Liver (tissue), 9 donors: ENCODE data around the gene NOG. TPM values are rescaled to one million over a fixed set of nuclear protein-coding genes. Genes with fewer than 3 reads are reported as not detected.

ENCODE experiments used
- DNase-seq: peaks from one replicate; pipeline ENCODE4 v3.0.0-alpha.2; 2017; ENCODE audit warnings: low spot score
- H3K27ac ChIP-seq, 2 donors: one replicate each; pipeline ENCODE4 v1.7.0; 2013; ENCODE audit warnings: inconsistent platforms in 2 of 2, low read length in 2 of 2, control low read depth in 1 of 2, low read depth in 1 of 2, mild to moderate bottlenecking in 1 of 2
- H3K27me3 ChIP-seq, 4 donors: one replicate each; pipeline versions ENCODE4 v1.6.1 to v1.7.0; 2013; ENCODE audit warnings: low read length in 3 of 4, inconsistent platforms in 1 of 4, mild to moderate bottlenecking in 1 of 4, moderate library complexity in 1 of 4; ENCODE audit not compliant: control insufficient read depth in 4 of 4, insufficient read depth in 4 of 4
- H3K36me3 ChIP-seq, 4 donors: one replicate each; pipeline versions ENCODE4 v1.6.1 to v1.7.0; 2013; ENCODE audit warnings: low read length in 3 of 4, mild to moderate bottlenecking in 3 of 4, low read depth in 1 of 4, moderate library complexity in 1 of 4; ENCODE audit not compliant: control insufficient read depth in 4 of 4, insufficient read depth in 3 of 4
- H3K4me1 ChIP-seq, 4 donors: one replicate each; pipeline versions ENCODE4 v1.6.1 to v1.7.0; 2013; ENCODE audit warnings: low read length in 3 of 4, mild to moderate bottlenecking in 3 of 4, moderate library complexity in 1 of 4; ENCODE audit not compliant: control insufficient read depth in 4 of 4, insufficient read depth in 4 of 4
- H3K4me3 ChIP-seq, 3 donors: one replicate each; pipeline versions ENCODE4 v1.6.1 to v1.7.0; 2013; ENCODE audit warnings: low read length in 3 of 3, control low read depth in 1 of 3, low read depth in 1 of 3, mild to moderate bottlenecking in 1 of 3
- H3K9ac ChIP-seq, 2 donors: one replicate each; pipeline ENCODE4 v1.7.0; 2013; ENCODE audit warnings: low read length in 2 of 2, mild to moderate bottlenecking in 2 of 2, moderate library complexity in 2 of 2, control low read depth in 1 of 2, low read depth in 1 of 2
- H3K9me3 ChIP-seq, 4 donors: one replicate each; pipeline versions ENCODE4 v1.6.1 to v1.7.0; 2013; ENCODE audit warnings: low read length in 3 of 4; ENCODE audit not compliant: control insufficient read depth in 4 of 4
- CTCF ChIP-seq: fragments of 150-350 bp; IDR thresholded peaks from 2 replicates; pipeline ENCODE4 v1.5.1; 2017; ENCODE audit warnings: improper control_type of control experiment, low read depth, low read length; ENCODE audit not compliant: missing input control
- EGR1 ChIP-seq, 2 donors: IDR thresholded peaks; 2 replicates each; pipeline ENCODE4 v1.6.1; 2016 to 2018; ENCODE audit warnings: antibody characterized with exemption in 2 of 2, low read depth in 2 of 2
- FOXA1 ChIP-seq: IDR thresholded peaks from 2 replicates; pipeline ENCODE4 v1.6.1; 2016; ENCODE audit warnings: antibody characterized with exemption
- FOXA2 ChIP-seq: IDR thresholded peaks from 2 replicates; pipeline ENCODE4 v1.6.1; 2016; ENCODE audit warnings: antibody characterized with exemption
- GABPA ChIP-seq, 2 donors: IDR thresholded peaks in 1 of 2; conservative IDR thresholded peaks in 1 of 2; 2 replicates each; pipeline ENCODE4 v1.6.1; 2016; ENCODE audit warnings: antibody characterized with exemption in 2 of 2, mild to moderate bottlenecking in 1 of 2, moderate library complexity in 1 of 2
- HNF4A ChIP-seq, 2 donors: conservative IDR thresholded peaks; 2 replicates each; pipeline ENCODE4 v1.6.1; 2016; ENCODE audit warnings: antibody characterized with exemption in 2 of 2, mild to moderate bottlenecking in 2 of 2
- HNF4G ChIP-seq: IDR thresholded peaks from 2 replicates; pipeline ENCODE4 v1.6.1; 2016; ENCODE audit warnings: antibody characterized with exemption
- JUND ChIP-seq, 2 donors: IDR thresholded peaks; 2 replicates each; pipeline ENCODE4 v1.6.1; 2016; ENCODE audit warnings: antibody characterized with exemption in 2 of 2
- MAX ChIP-seq: IDR thresholded peaks from 2 replicates; pipeline ENCODE4 v1.6.1; 2016; ENCODE audit warnings: antibody characterized with exemption
- NR2F2 ChIP-seq: IDR thresholded peaks from 2 replicates; pipeline ENCODE4 v1.6.1; 2016; ENCODE audit warnings: antibody characterized with exemption
- RAD21 ChIP-seq, 2 donors: IDR thresholded peaks; 2 replicates each; pipeline ENCODE4 v1.6.1; 2016; ENCODE audit warnings: antibody characterized with exemption in 2 of 2, mild to moderate bottlenecking in 2 of 2
- REST ChIP-seq: IDR thresholded peaks from 2 replicates; pipeline ENCODE4 v1.6.1; 2016; ENCODE audit warnings: antibody characterized with exemption, mild to moderate bottlenecking
- RXRA ChIP-seq, 2 donors: IDR thresholded peaks; 2 replicates each; pipeline ENCODE4 v1.6.1; 2017 to 2018; ENCODE audit warnings: antibody characterized with exemption in 2 of 2, mild to moderate bottlenecking in 1 of 2
- SP1 ChIP-seq: IDR thresholded peaks from 2 replicates; pipeline ENCODE4 v1.6.1; 2018; ENCODE audit warnings: antibody characterized with exemption, mild to moderate bottlenecking
- TAF1 ChIP-seq: conservative IDR thresholded peaks from 2 replicates; pipeline ENCODE4 v1.6.1; 2016; ENCODE audit warnings: antibody characterized with exemption, mild to moderate bottlenecking
- YY1 ChIP-seq: IDR thresholded peaks from 2 replicates; pipeline ENCODE4 v1.6.1; 2016; ENCODE audit warnings: antibody characterized with exemption, mild to moderate bottlenecking
- WGBS: extraction: QIAGEN DNeasy Blood & Tissue Kit; methylation state at CpG from one replicate; pipeline ENCODE4 v1.1.7; 2013; 5-methylcytosine and 5-hydroxymethylcytosine counted together
- polyA plus RNA-seq, 2 donors: library from polyadenylated mRNA; stranded (reverse) in 1 of 2; unstranded in 1 of 2; fragments of 200-250 nt in 1 of 2; fragments of >200 nt in 1 of 2; fragmentation: Nextera tagmentation in 1 of 2; extraction: Ambion mirVana in 1 of 2; gene quantifications; one replicate each; pipeline versions ENCODE4 v1.2.1 to v1.2.3, GENCODE V29; 2013 to 2015
- total RNA-seq, 2 donors: library from RNA; depleted of rRNA; stranded (reverse); fragments of >200 nt; gene quantifications; one replicate each; pipeline ENCODE4 v1.2.3, GENCODE V29; 2014
- TF ChIP-seq, protein P1 (sequence below): IDR thresholded peaks from 2 replicates; pipeline ENCODE4 v1.6.1; 2016; ENCODE audit warnings: antibody characterized with exemption
- TF ChIP-seq, protein P2 (sequence below): IDR thresholded peaks from 2 replicates; pipeline ENCODE4 v1.6.1; 2016; ENCODE audit warnings: antibody characterized with exemption
- donor health status: healthy.
- donor health status: healthy.
- donor health status: healthy.
- donor health status: healthy.
- donor health status: healthy.

NOG gene
- total and polyA plus RNA-seq, 4 donors: 0.37 TPM; not detected in 3

GRCh38 chr17:56613131-56613530 is 19.6 kb downstream of the NOG start:
- no peak overlapping the region for H3K4me3 ChIP-seq
- H3K36me3 ChIP-seq: no peaks in the 10 kb centered on the region
- peaks cover 0 to 4% (median 0%) of the 10 kb centered on the region in 4 donors for H3K27me3 ChIP-seq
- H3K9ac ChIP-seq: no peak overlapping the region
- 80% methylated on average over 2 of the region's 2 CpGs for WGBS
- no peak overlapping the region for H3K27ac ChIP-seq
- no peak for TF ChIP-seq JUND (IDR thresholded peaks at IDR 0.05)
- TF ChIP-seq RAD21 (IDR thresholded peaks at IDR 0.05): no peak
- TF ChIP-seq HNF4G: no peak
- TF ChIP-seq TAF1: no peak
- TF ChIP-seq NR2F2: no peak
- TF ChIP-seq YY1: no peak
- TF ChIP-seq SP1: no peak
- TF ChIP-seq FOXA2: no peak
- TF ChIP-seq, protein P1, sequence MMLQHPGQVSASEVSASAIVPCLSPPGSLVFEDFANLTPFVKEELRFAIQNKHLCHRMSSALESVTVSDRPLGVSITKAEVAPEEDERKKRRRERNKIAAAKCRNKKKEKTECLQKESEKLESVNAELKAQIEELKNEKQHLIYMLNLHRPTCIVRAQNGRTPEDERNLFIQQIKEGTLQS: no peak
- no peak for TF ChIP-seq MAX
- TF ChIP-seq EGR1 (IDR thresholded peaks at IDR 0.05; ENCODE audit: low read depth in 2 of 2): no peak
- TF ChIP-seq REST: no peak
- TF ChIP-seq CTCF: no peak
- TF ChIP-seq, protein P2, sequence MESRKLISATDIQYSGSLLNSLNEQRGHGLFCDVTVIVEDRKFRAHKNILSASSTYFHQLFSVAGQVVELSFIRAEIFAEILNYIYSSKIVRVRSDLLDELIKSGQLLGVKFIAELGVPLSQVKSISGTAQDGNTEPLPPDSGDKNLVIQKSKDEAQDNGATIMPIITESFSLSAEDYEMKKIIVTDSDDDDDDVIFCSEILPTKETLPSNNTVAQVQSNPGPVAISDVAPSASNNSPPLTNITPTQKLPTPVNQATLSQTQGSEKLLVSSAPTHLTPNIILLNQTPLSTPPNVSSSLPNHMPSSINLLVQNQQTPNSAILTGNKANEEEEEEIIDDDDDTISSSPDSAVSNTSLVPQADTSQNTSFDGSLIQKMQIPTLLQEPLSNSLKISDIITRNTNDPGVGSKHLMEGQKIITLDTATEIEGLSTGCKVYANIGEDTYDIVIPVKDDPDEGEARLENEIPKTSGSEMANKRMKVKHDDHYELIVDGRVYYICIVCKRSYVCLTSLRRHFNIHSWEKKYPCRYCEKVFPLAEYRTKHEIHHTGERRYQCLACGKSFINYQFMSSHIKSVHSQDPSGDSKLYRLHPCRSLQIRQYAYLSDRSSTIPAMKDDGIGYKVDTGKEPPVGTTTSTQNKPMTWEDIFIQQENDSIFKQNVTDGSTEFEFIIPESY: no peak
- TF ChIP-seq FOXA1: no peak
- no peak for DNase-seq
- no peaks in the 10 kb centered on the region for H3K9me3 ChIP-seq
- H3K4me1 ChIP-seq: no peaks in the 10 kb centered on the region

DNA sequence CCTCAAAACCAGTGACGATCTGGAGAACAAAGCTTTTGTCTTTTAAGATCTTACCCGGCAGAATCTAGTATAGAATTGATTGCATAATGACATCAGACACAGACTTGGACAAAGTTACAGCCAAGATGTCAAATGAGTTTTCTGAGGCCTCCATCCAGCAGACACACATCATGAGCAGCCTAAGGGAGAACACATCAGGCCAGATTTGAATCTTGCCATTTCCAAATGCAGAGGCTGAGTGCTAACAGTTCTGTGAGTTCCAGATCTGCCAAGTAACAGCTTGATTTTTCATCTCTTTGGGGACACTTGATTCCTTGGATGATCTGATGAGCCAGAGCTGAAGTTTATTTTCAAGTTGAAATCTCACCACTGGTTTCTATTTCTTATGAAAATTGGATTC is 21.0 kb downstream of the NOG start:
- H3K36me3 ChIP-seq: no peaks in the 10 kb centered on the region
- 82% methylated on average over 2 of the region's 2 CpGs for WGBS
- H3K27ac ChIP-seq: no peak overlapping the region
- H3K4me3 ChIP-seq: no peak overlapping the region
- no peaks in the 10 kb centered on the region for H3K4me1 ChIP-seq
- DNase-seq: no peak
- no peaks in the 10 kb centered on the region for H3K27me3 ChIP-seq
- no peak overlapping the region for H3K9ac ChIP-seq
- no peaks in the 10 kb centered on the region for H3K9me3 ChIP-seq
- TF ChIP-seq, protein P1: no peak
- TF ChIP-seq GABPA (IDR thresholded peaks at IDR 0.05 in 1 of 2, conservative IDR thresholded peaks at IDR 0.05 in 1 of 2) (no peak), MAX (no peak), REST (no peak), FOXA1 (no peak), TAF1 (no peak), SP1 (no peak), RXRA (IDR thresholded peaks at IDR 0.05) (no peak), NR2F2 (no peak), HNF4A (conservative IDR thresholded peaks at IDR 0.05) (no peak), CTCF (no peak)
